ENCODE results near the gene IL1RL2.

Gene IL1RL2

GRCh38 chr2:102240640-102241370, 54.0 kb downstream of the IL1RL2 start:
- peak; percentile 90 to 94 for DNase-seq

GRCh38 chr2:102241616-102242305, 54.9 kb downstream of the IL1RL2 start:
- no peak for DNase-seq

GRCh38 chr2:102245266-102246151, 58.7 kb downstream of the IL1RL2 start:
- no peak for DNase-seq

GRCh38 chr2:102250278-102250821, 63.5 kb downstream of the IL1RL2 start:
- no peak for DNase-seq

- peak; percentile 67 to 69 for DNase-seq
These were observed 64.4 kb downstream of the IL1RL2 start for GRCh38 chr2:102251042-102251848.

- DNase-seq, result no peak
These were observed 65.0 kb downstream of the IL1RL2 start for GRCh38 chr2:102251849-102252203.

GRCh38 chr2:102252236-102252635, 65.4 kb downstream of the IL1RL2 start:
- no peak for DNase-seq

- no peak for DNase-seq
These were observed 66.4 kb downstream of the IL1RL2 start for GRCh38 chr2:102253140-102253752.

- no peak for DNase-seq
These were observed 66.9 kb downstream of the IL1RL2 start for GRCh38 chr2:102253753-102254150.

GRCh38 chr2:102256276-102256675, 69.5 kb downstream of the IL1RL2 start:
- DNase-seq, result no peak

GRCh38 chr2:102256874-102257462, 70.1 kb downstream of the IL1RL2 start:
- DNase-seq, result no peak

- DNase-seq, result no peak
These were observed 71.2 kb downstream of the IL1RL2 start for GRCh38 chr2:102258025-102258385.

- DNase-seq, result no peak
These were observed 71.7 kb downstream of the IL1RL2 start for GRCh38 chr2:102258386-102259074.

GRCh38 chr2:102261467-102262135, 74.8 kb downstream of the IL1RL2 start:
- DNase-seq, result no peak

GRCh38 chr2:102262216-102263129, 75.7 kb downstream of the IL1RL2 start:
- no peak for DNase-seq

GRCh38 chr2:102264952-102265351, 78.1 kb downstream of the IL1RL2 start:
- no peak for DNase-seq

- DNase-seq, result no peak
These were observed 79.4 kb downstream of the IL1RL2 start for GRCh38 chr2:102266204-102266603.

GRCh38 chr2:102267774-102268173, 81.0 kb downstream of the IL1RL2 start:
- DNase-seq, result no peak

GRCh38 chr2:102268510-102269199, 81.8 kb downstream of the IL1RL2 start:
- no peak for DNase-seq

Measured in stimulated activated CD4-positive, alpha-beta T cell treated with anti-CD3 and anti-CD28 coated beads, Interleukin-2, amount 100 ng/mL, for 48 hours (primary cell).